HG03045 (cell line): Measurements from ENCODE around the gene MARCHF9.
A peak's percentile ranks its signal among the peaks of the same experiment; 100 is the strongest.

Source experiments
- ATAC-seq: cut with Tn5 transposase; IDR thresholded peaks from one replicate; pipeline ENCODE4 v1.9.1; 2021; ENCODE audit warnings: mild to moderate bottlenecking, moderate library complexity; ENCODE audit not compliant: unreplicated experiment

The MARCHF9 gene

DNA sequence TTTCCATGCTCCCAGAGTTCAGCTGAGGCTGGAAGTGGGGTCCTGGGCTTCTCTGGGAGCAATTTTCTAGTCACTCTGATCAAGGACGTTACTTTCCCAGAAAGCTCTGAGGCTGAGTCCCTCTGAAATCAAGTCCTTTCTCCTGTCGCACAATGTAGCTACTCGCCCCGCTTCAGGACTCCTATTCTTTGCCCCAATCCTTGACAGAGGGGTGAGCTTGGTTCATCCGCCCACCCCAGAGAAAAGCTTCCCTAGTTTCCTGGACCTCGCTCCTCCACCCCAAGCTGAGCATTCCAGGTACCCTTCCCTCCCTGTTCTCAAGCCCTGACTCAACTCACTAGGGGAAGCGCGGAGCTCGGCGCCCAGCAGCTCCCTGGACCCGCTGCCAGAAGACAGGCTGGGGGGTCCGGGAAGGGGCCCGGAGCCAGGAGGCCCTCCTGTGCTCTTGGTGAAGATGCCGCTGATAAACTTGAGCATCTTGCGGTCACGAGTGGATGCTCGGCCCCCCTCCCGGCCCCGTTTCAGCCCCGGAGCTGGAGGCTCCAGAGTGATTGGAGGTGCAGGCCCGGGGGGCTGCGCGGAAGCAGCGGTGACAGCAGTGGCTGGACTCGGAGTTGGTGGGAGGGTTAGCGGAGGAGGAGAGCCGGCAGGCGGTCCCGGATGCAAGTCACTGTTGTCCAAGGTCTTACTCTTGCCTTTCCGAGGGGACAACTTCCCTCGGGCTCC, 18.0 kb upstream of the MARCHF9 start:
- ATAC-seq: no peak

DNA sequence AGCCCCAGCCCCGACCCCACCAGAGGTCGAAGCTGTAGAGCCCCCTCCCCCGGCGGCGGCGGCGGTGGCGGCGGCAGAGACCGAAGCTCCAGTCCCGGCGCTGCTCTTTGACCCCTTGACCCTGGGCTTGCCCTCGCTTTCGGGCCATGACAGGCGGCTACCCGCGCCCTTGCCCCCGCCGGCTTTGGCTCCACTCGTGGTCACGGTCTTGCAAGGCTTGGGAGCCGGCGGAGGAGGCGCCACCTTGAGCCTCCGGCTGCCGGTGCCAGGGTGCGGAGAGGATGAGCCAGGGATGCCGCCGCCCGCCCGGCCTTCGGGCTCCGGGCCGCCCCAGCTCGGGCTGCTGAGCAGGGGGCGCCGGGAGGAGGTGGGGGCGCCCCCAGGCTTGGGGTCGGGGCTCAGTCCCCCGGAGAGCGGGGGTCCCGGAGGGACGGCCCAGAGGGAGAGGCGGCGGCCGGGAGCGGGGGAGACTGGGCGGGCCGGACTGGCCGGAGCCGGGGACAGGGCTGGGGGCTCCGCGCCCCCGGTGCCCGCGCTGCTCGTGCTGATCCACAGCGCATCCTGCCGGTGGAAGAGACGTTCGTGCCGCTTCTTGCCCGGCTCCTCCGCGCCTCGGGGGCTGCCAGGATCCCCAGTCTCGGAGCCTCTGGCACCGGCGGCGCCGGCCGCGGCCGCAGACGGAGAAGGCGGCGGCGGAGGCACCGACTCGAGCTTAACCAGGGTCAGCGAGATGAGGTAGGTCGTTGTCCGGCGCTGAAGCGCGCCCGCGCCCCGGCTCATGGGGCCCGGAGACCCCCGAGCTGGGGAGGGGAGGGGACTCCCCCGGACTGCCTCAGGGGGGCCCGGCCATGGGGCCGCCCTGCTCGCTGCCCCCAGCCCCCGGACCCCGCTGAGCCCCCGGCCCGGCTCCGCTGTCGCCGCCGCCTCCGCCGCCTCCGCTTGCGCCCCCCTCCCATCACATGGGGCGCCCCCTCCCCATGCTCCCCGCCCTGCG, 17.1 kb upstream of the MARCHF9 start:
- ATAC-seq: no peak

DNA sequence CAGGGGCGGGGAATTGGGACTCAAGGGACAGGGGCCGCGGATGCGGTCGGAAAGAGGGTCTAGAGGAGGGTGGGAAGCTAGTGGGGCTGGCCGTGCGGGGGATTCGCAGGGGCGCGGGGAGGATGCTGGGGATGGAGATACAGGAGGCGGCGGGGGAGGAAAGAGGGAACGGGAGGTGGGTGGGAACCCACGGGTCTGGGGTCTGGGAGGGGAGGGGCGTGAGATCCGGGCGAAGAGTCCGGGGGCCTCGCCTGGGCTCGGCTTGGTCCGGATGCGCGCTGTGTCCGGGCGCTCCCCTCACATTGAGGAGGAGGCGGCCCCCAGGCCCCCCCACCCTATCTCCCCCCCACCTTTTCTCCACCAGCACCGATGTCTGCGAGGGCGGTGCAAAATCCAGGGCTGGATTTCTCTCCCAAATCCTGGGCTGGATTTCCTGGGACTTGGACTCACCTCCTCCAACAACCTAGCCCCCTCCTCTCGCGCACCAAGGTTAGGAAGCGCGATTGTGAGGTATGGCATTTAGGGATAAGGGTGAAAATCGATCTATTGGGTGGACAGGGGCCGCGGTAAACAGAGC, 16.2 kb upstream of the MARCHF9 start, which contains the start of gene AGAP2:
TSS of gene AGAP2 (minus strand) at position 82 of the 577 bp plus-strand sequence. CDS start 496 bp downstream, outside the sequence.
- no peak for ATAC-seq

DNA sequence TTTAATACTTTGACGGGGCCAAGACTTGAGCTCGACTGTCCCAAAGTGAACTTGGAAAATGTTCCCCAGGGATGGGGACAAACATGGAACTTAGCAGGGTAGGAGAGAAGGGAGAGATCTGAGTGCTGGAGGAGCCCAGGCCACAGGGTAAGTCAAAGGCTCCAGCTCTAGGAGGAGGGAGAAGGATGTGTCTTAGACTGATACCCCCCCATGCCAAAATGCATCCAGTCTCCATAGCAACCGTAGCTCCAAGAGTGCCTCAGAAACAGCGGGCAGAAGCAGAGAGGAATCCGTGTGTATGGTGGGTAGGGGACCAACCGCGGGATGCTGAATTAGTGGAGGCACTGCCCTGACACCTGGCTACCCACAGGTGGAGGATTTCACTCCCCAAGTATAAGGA, 15.5 kb upstream of the MARCHF9 start:
- ATAC-seq: no peak

DNA sequence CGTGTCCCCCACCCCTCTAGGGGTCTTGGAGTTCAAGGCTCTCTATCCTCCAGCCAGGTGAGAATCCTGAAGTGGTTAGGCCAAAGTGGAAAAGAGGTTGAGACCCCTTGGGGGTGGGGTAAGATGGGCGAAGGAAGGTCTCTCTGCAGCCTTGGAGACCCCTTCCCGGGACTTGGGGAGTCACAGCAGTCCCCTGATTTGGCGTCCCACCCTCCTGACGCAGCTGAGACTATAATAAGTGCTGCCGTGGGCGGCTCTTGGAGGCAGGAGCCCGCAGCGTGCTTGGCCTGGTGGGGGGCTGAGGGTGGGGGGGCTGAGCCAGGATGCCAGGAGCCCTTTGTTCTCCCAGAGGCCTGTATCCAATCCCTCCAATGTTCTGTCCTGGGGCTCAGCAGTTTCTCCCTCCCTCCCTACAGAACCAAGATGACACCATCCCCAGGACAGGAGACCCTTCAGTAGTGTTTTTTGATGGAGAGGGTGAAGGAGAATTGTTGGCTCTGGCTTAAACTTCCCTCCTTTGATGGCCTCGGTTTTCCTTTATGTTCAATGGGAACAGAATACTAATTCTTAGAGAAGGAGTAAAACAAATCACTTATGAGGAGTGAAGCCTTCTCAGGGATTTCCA, 14.9 kb upstream of the MARCHF9 start:
- ATAC-seq: no peak

DNA sequence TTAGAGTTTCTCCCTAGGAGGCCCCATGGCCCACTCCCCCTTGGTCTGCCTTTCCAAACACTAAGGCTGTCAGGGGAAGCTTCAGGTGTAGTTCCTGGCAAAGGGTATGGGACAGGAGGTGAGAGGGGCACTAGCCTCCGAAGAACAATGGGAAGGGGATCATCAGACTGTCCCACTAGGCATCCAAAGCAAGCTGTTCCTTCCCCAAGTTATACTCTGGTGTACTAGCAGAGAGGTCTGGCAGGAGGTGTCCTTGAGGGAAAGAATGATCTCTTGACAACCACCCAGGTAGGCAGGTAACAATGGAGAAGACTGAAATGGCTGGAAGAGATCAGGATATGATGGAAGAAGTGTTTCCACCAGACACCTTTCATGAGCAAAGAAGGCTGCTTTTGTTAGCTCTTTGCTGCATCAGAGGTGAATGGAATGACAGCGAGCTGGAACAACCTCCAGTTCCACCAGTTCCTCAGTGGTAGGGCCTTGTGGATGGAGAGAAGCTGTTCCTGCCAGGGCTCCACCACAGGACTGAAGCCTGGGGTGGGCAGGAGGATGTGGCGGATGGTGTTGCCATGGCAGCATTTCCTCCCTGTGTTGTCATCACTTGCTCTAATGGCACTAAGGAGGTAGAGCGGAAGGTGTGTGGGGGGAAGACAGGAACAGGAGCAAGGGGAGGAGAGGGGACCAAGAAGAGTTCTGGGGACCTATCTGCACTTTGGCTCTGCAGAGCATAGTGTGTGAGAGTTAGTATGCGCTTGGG, 14.1 kb upstream of the MARCHF9 start:
- no peak for ATAC-seq

DNA sequence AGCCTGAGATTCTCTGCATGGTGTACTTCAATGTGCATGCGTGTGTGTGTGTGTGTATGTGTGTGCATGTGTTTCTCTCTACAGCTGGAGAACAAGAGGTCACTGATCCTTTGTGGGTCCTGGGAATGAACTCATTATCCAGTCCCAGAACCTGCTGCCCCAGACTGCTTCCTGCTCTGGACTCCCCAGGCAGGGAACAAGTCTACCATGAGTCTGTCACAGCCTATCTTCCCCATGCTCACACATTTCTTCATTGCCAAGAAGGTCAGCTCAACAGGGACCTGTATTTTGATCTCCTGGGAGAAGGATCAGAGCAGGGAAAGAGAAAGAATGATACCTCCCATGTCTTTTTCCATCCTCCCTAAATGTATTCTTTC, 13.5 kb upstream of the MARCHF9 start:
- no peak for ATAC-seq

DNA sequence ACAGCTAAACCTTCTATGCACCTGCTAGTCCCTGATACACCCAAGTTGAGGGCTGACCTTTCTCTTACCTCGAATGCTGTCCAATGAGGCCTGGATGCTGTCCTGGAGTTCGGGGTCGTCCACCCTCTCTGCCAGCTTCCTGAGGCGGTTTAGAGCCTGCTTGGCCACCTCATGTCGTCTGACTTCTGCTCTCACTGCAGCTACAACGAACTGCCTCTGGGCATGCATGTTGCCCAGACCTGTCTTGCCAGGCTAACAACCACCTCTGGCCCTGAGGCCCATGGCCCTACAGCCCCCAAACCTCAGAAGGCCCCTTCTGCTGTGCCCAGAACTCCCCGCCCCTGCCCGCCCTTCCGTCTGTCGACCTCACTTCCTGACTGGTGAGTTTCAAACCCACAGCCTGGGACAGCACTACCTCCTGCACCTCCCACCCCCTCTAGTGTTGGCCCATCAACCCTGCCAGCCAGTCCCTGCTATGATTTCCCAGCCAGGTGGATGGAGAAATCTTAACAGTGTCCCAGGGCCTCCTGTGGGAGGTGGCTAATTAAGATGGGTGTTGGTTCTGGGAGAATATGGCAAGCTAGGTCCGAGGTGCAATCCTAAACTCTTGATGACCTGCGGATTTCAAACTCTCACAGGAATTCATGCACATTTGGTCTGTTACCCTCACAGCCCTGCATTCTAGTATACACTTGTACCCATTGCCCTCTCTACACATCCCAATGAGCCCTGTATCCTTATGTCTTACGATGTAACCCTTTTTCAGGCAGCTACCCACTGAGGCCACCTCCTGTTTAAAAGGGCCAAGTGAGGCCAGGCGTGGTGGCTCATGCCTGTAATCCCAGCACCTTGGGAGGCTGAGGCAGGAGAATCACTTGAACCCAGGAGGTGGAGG, 12.8 kb upstream of the MARCHF9 start:
- ATAC-seq: peak; percentile 50

DNA sequence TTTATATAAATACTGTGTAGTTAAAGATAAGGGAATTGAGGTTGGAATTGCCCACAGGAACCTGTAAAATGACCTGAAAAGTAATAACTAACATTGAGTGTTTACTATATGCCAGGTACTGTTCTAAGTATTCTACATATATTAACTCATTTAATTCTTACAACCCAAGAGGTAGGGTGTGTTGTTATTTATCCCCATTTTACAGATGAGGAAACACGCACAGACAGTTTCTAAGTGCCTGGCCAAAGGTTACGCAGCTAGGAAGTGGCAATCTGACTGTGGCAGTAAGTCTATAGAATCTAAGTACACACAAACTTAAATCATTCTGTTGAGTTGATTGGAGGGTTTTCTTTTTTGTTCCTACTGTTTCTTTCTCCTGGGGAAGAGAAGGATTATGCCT, 11.1 kb upstream of the MARCHF9 start:
- ATAC-seq: no peak

DNA sequence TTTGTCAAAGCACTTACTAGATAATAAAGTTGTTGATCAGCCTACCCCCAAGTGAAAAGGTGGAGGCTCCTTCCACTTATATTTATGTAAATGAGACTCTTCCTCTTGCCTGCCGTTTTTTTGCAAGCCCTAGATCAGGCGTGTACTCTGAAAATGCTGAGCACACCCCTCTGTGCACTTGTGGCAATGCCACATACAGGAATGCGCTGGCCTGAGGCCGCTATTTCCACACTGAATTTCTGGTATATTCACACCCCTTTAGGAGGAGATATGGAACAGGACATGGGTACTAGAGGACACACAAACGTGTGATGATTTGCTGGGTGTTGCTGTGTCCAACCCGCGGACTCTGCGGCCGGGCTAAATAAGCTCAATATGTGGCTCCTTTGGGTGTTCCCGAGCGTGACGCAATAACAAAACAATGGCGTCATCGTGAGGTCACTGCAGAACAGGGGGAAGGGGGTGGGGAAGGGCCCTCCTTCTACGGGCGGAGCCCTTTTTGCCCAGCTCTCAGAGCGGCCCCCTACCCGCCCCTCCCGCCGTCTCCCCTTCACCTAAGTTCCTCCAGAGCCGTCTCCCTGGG, 10.6 kb upstream of the MARCHF9 start:
- ATAC-seq: peak; percentile 27

DNA sequence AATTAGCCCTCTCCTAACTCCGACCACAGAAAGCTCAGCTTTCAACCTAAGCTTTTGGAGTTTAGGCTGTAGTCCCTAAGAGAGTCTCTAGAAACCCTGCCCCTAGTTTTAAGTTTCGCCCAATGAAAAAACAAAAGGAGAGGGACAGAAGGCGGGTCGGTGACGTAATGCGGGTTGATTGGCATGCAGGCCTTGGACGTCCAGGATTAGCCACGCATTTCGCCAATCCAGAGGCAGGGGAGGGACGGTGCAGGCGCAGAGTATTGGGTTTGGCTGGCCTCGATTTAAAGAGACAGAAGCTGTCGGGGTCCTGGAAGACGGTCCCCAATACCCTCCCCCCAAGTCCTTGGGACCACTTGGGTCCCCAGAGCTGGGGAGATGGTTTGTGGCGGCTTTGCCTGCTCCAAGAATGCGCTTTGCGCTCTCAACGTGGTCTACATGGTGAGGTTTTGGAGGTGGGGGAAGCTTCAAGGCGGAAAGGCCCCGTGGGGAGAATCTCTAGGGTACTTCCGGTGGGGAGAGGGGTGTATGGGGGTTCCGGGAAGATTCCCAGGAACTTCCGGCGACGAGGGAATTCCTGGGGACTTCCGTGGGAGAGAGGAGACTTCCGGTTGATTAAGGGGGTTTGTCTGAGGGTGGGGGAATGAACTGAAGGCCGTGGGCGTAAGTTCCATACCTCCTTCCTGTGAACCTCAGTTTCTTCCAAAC, 10.0 kb upstream of the MARCHF9 start, which contains the start of gene TSPAN31:
TSS of gene TSPAN31 (plus strand) at position 263 of the 708 bp plus-strand sequence. CDS start at position 379, 116 bp downstream.
- ATAC-seq: peak; percentile 88

DNA sequence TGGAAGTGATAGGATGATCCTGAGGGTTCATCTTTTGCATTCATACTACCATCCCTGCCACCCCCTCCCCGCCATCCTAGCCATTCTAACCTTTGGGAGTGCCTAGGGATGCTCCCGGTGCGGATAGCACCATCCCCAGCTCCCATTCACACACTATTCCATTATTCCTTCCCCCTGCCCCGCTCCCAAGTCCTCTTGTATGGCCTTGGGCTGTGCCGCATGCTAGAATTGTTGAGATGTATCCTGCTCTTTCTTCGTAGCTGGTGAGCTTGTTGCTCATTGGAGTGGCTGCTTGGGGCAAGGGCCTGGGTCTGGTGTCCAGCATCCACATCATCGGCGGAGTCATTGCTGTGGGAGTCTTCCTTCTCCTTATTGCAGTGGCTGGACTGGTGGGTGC, 9.4 kb upstream of the MARCHF9 start:
- ATAC-seq: no peak

DNA sequence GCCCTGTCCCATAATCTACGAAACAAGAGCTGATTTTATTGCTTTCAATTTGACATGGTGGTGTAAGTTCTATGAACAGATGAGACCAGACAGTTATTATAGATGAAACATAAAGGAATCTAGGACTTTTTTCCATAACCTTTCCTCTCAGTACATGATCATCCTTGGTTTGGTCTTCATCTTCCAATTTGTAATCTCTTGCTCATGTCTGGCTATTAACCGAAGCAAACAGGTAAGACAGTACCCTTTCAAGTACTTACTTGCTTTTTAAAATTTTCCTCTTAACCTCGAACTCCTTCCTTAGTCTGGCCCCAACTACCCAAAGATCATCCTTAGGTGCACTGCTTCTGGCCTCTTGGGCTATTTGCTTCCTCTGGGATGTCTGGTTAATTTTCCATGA, 8.9 kb upstream of the MARCHF9 start:
- ATAC-seq: no peak

DNA sequence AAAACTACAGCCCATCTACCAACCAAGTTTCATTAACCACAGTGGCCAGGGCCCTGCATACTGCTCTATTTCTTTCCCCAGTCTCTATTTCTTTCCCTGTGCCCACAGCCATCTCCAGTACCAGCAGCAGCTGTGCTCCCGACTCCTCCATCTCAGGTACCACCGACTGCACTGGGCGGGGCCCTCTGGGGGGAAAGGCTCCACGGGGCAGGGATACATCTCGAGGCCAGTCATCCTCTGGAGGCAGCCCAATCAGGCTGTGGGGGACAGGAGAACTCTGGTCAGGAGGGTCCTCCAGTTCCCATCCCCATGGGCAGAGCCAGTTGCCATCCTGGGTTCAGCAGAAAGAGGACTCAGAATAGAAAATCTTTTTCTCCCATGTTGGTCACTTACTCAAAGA, 5.8 kb upstream of the MARCHF9 start:
- no peak for ATAC-seq

DNA sequence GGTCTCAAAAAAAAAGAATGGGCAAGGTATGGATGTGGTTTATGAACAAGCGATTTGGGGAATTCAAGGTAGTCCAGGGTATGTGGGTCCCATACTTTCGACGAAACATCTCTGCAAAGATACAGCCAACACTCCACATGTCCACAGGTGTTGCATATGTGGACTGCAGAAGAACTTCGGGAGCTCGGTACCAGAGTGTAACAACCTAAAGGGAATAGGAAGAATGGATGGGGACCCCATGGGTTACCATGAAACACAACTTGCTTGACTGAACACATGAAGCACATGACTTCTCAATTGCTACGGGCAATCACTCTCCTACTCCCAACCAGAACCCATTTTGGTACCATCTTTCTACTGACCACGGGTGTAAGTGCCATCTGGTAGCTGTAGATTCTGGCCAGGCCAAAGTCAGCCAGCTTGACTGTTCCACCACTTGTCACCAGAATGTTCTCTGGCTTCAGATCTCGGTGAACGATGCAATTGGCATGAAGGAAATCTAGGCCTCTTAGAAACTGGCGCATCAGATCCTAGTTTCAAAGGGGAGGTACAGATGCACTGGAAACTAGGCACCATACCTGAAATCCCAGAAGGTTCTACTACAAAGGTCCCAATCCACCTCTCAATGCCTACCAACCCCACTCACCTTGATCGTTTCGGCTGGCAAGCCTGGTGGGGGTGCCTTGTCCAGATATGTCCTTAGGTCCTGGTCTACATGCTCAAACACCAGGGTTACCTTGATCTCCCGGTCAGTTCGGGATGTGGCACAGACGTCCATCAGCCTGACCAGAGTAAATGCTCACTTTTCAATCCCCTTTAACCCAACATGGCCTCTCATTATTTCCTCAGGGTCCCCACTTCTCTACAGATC, 4.1 kb upstream of the MARCHF9 start:
- ATAC-seq: no peak

DNA sequence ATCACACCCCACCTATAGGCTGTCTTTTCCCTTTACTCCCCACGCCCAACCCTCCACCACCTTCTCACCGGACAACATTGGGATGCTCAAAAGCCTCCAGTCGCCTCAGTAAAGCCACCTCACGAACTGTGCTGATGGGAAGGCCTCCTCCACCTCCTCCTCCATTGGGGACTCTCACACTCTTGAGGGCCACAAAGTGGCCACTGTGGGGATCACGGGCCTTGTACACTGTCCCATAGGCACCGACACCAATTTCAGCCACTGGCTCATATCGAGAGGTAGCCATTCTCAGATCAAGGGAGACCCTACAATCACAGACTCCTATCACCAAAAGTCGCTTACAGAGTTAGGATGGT, 3.5 kb upstream of the MARCHF9 start:
- no peak for ATAC-seq
